ENCODE results near the gene EBPL.

GRCh38 chr13:49655906-49656305, 35.4 kb downstream of the EBPL start:
- no peak for TF ChIP-seq CTCF (IDR thresholded peaks at IDR 0.05)
- no peak for TF ChIP-seq POLR2A (IDR thresholded peaks at IDR 0.05)
